Measurements from ENCODE around the gene ABCD4.
A peak's percentile ranks its signal among the peaks of the same experiment; 100 is the strongest.

ABCD4 gene

DNA sequence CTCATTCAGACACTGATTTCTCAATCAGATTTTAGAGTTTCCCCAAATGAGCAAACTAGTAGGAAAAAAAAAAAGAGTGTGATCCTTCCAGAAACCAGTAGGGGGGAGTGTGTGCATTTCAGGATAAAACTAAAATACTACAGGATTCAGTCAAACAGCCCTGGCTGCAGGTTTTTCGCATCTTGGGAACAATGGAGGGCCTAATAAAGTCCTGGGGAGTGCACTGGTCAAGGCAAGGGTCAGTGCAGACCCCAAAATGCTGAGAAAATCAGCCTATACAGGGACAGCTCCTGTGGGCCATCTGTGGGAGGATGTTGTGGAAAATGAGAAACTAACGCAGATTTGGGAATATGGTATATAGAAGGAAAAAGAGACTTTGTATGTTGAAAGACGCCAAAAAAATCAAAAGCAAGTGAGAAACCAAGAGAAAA lies 22.2 kb upstream of the ABCD4 start:
- DNase-seq (ENCODE audit: insufficient read length, low spot score) (peak; percentile 41), FAIRE-seq (no peak)
- TF ChIP-seq, protein P1, sequence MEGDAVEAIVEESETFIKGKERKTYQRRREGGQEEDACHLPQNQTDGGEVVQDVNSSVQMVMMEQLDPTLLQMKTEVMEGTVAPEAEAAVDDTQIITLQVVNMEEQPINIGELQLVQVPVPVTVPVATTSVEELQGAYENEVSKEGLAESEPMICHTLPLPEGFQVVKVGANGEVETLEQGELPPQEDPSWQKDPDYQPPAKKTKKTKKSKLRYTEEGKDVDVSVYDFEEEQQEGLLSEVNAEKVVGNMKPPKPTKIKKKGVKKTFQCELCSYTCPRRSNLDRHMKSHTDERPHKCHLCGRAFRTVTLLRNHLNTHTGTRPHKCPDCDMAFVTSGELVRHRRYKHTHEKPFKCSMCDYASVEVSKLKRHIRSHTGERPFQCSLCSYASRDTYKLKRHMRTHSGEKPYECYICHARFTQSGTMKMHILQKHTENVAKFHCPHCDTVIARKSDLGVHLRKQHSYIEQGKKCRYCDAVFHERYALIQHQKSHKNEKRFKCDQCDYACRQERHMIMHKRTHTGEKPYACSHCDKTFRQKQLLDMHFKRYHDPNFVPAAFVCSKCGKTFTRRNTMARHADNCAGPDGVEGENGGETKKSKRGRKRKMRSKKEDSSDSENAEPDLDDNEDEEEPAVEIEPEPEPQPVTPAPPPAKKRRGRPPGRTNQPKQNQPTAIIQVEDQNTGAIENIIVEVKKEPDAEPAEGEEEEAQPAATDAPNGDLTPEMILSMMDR (IDR thresholded peaks at IDR 0.05; ENCODE audit: insufficient read depth, missing control alignments) = peak; percentile 45

DNA sequence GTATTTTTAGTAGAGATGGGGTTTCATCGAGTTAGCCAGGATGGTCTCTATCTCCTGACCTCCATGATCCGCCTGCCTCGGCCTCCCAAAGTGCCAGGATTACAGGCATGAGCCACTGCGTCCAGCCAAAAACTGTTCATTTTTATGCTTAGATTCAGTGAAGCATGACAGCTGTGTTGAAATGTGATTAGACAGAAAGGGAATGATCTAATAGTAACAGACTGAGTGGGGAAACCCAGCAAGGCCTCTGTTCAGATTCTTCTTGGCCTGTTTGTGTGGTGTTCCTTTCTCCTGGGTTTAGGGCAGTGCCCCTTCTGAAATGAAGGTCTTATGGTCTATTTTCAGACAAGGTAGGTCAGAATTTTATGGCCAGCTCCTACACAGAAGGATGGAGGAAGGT lies 11.8 kb upstream of the ABCD4 start:
- DNase-seq (ENCODE audit: insufficient read length, low spot score) (no peak), FAIRE-seq (no peak)
- TF ChIP-seq, protein P1 (IDR thresholded peaks at IDR 0.05; ENCODE audit: insufficient read depth, missing control alignments) = no peak

DNA sequence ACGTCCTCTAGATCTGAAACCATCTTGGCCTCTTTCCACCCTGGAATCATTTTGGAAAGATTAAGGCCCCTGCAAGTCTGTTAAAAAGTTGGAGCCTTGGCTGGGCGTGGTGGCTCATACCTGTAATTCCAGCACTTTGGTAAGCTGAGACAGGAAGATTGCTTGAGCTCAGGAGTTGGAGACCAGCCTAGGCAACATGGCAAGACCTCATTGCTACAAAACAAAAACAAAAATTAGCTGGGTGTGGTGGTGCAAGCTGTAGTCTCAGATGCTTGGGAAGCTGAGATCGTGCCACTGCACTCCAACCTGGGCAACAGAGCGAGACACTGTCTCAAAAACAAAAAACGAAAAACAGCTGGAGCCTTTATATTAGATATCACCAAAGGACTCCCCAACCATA lies 10.9 kb upstream of the ABCD4 start:
- FAIRE-seq = no peak
- DNase-seq (ENCODE audit: insufficient read length, low spot score) = no peak

DNA sequence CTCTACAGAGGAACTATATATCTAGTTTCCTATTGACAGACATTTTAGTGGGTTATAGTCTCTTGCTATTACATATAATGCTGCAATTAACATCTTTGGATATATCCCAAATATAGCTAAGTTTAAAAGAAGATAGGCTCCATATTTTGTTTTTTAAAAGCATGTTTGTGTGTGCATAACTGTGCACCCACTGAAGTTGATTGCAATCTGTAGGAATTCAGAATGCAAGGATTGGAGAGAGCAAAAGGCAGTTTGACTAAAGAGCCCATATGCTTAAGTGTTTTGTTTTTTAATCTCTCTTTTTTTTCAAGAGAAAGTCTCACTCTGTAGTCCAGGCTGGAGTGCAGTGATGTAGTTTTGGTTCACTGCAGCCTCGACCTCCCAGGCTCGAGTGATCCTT lies 9.4 kb upstream of the ABCD4 start:
- FAIRE-seq = no peak
- TF ChIP-seq, protein P1 (IDR thresholded peaks at IDR 0.05; ENCODE audit: insufficient read depth, missing control alignments) = no peak

More for the DNA sequence above, 10.9 kb upstream of the ABCD4 start:
- TF ChIP-seq, protein P1 (IDR thresholded peaks at IDR 0.05; ENCODE audit: insufficient read depth, missing control alignments) = no peak

DNA sequence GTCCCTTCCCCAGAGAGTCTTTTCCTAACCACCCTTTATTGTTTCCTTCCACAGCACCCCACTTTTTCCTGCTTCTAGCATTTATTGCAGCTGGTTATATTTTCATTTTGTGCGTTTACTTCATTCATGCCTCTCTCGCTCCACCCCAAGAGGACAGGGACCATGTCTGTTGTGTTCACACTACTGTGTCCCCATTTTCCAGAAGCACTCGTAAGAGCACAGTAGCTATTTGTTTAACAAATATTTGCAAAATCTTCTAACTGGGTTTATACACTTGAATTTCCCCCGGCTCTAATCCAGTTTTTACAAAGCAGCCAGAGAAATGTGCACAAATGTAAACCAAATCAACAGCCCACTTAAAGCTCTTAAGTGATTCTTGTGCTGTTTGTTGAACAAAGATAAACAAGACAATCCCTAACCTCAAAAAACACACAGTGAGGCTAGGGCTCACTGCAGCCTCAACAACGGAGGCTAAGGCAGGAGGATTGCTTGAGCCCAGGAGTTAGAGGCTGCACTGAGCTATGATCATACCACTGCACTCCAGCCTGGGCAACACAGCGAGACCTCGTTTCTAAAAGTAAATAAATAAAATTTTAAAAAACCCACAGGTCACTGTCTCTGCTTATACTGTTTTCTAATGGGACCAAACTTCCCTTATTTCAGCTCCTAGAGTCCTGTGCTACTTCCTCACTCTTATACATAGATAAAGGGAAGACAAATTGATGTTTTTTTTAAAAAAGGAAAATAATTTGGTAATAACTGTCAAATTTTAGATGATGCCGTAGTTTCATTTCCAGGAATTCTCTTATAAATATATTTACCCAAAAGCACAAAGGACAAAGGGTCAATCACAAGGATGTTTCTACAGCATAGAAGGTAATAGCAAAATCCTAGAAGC lies 6.6 kb upstream of the ABCD4 start:
- DNase-seq (ENCODE audit: insufficient read length, low spot score) (no peak), FAIRE-seq (no peak)
- TF ChIP-seq, protein P1 (IDR thresholded peaks at IDR 0.05; ENCODE audit: insufficient read depth, missing control alignments) = no peak

More for the DNA sequence above, 9.4 kb upstream of the ABCD4 start:
- no peak for DNase-seq (ENCODE audit: insufficient read length, low spot score)

DNA sequence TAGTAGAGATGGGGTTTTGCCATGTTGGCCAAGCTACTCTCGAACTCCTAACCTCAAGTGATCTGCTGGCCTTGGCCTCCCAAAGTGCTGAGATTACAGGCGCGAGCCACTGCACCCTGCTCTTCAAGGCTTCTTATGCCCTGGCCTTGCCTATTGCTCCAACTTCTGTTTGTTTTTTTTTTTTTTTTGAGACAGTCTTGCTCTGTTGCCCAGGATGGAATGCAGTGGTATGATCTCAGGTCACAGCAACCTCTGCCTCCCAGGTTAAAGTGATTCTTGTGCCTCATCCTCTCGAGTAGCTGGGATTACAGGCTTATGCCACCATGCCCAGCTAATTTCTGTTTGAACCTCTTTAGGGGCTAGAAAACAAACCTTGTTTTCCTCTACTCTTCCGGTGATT lies 6.0 kb upstream of the ABCD4 start:
- TF ChIP-seq, protein P1 (IDR thresholded peaks at IDR 0.05; ENCODE audit: insufficient read depth, missing control alignments) = no peak
- FAIRE-seq (no peak), DNase-seq (ENCODE audit: insufficient read length, low spot score) (no peak)

DNA sequence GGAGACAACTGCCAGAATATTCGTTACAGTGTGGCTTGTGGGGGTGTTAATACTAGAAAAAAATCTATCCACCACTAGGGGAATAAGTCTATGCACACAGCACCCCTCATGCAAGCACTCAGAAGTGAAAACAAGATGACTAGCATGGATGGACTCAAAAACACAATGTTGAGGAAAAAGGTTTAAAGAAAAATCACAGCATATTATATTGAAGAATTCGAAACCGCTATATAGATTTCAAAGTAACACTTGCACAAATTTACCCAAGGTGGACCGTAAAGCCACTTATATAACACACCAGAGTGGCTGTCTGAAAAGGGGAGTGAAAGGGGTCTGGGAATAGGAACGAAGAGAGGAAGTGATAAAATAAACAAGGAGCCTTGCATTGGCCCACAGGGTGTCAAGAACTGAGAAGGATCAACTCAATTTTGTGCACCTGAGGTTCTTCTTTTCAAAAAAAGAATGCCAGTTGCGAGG lies 544 bp downstream of the ABCD4 start:
- DNase-seq (ENCODE audit: insufficient read length, low spot score) = no peak
- no peak for FAIRE-seq
- TF ChIP-seq, protein P1 (IDR thresholded peaks at IDR 0.05; ENCODE audit: insufficient read depth, missing control alignments) = no peak

Measured in D721Med (cell line).